ENCODE measurements around the gene C19orf81. TPM values are rescaled to one million over a fixed set of nuclear protein-coding genes. Genes with fewer than 3 reads are reported as not detected.

C19orf81 gene
- total RNA-seq, result 1 to 10 TPM in 7 of 9 donors, not detected in 2; 2.4 to 8.2 (median 6.4) TPM
- polyA plus RNA-seq, result 10 to 100 TPM in 1 of 3 donors, 1 to 10 TPM in 1, not detected in 1; 4.6 to 39.6 TPM
- long read RNA-seq, donor 1, partial matches to known transcripts, result 7 of 7 reads
- long read RNA-seq, donor 1, other reads (novel, unspliced or antisense), result 0 of 7 reads
- long read RNA-seq, donor 2, partial matches to known transcripts, result 49 of 49 reads
- long read RNA-seq, donor 2, other reads (novel, unspliced or antisense), result 0 of 49 reads
- long read RNA-seq, donor 3, partial matches to known transcripts, result 11 of 11 reads
- long read RNA-seq, donor 3, other reads (novel, unspliced or antisense), result 0 of 11 reads
- long read RNA-seq, donor 4, result 0 reads
- long read RNA-seq, donor 5, partial matches to known transcripts, result 0 of 5 reads
- long read RNA-seq, donor 5, other reads (novel, unspliced or antisense), result 5 of 5 reads
- long read RNA-seq, donor 6, result 0 reads
- long read RNA-seq, donor 7, partial matches to known transcripts, result 16 of 16 reads
- long read RNA-seq, donor 7, other reads (novel, unspliced or antisense), result 0 of 16 reads
- long read RNA-seq, donor 8, partial matches to known transcripts, result 14 of 14 reads
- long read RNA-seq, donor 8, other reads (novel, unspliced or antisense), result 0 of 14 reads
- long read RNA-seq, donor 9, partial matches to known transcripts, result 23 of 24 reads
- long read RNA-seq, donor 9, other reads (novel, unspliced or antisense), result 0 of 24 reads
- long read RNA-seq, donor 10, result 0 reads

DNA sequence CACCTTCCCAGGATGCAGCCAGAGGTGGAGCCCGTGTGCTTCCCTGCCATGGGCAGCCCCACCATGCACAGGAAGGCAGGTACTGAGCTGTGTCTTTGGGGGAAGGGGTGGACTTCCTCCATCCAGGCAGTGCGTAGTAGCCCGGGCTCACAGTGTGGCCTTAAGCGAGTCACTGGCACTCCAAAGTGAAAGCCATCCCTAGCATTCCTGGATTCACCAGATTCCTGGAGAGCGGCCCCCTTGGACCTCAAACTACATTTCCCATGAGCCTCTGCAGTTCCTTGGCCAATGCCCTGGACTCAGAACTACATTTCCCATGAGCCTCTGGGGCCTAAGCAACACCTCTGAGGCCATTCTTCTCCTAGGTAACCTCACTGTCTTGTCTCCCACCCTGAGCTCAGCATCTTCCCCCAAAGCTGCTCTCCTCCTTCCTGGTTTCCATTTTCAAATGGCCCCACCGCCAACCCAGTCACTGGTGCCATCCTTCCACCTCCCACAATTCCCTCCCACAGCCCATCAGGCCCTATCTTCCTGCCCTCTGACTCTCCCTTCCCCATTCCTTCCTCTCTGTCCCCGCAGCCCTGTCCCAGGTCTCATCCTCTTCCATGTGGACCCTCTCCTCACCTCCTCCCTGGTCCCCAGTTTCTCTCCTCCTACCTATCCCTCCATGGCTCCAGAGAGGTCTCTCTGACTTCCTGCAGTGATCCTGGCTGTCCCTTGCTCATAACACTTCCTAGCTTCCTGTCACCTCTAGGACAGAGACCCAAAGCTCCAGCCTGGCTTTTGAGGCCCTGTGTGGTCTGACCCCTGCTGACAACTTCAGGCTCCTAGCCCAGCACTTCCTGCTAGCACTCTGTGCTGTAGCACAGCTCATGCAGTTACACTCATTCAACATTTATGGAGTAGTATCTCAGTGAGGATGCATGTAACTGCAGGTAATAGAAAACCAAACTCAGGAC lies at the start of gene C19orf81:
C19orf81 (plus strand) TSS at position 13 of the 959 bp plus-strand sequence; CDS start at position 13, 0 bp downstream.
- no peak within 1 kb of the TSS for H3K4me3 ChIP-seq
- DNase-seq, result no peak
- no peaks in the 10 kb centered on the region for H3K4me1 ChIP-seq (replicated peaks in 1 of 2)
- TF ChIP-seq, protein P1, sequence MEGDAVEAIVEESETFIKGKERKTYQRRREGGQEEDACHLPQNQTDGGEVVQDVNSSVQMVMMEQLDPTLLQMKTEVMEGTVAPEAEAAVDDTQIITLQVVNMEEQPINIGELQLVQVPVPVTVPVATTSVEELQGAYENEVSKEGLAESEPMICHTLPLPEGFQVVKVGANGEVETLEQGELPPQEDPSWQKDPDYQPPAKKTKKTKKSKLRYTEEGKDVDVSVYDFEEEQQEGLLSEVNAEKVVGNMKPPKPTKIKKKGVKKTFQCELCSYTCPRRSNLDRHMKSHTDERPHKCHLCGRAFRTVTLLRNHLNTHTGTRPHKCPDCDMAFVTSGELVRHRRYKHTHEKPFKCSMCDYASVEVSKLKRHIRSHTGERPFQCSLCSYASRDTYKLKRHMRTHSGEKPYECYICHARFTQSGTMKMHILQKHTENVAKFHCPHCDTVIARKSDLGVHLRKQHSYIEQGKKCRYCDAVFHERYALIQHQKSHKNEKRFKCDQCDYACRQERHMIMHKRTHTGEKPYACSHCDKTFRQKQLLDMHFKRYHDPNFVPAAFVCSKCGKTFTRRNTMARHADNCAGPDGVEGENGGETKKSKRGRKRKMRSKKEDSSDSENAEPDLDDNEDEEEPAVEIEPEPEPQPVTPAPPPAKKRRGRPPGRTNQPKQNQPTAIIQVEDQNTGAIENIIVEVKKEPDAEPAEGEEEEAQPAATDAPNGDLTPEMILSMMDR (IDR thresholded peaks at IDR 0.05), result no peak
- no peak for TF ChIP-seq POLR2A (IDR thresholded peaks at IDR 0.05)
- 31 to 55% (median 34%) methylated on average over 4 to 7 of the region's 7 CpGs for WGBS, 4 donors
- intact Hi-C loops (cut with DNase I), result no loop called here
- H3K9me3 ChIP-seq (replicated peaks in 1 of 3), result no peaks in the 10 kb centered on the region
- H3K27ac ChIP-seq, result no peak within 1 kb of the TSS
- H3K27me3 ChIP-seq, result peaks cover 9% of the 10 kb centered on the region
- H3K36me3 ChIP-seq (replicated peaks in 1 of 2), result no peaks in the 10 kb centered on the region

DNA sequence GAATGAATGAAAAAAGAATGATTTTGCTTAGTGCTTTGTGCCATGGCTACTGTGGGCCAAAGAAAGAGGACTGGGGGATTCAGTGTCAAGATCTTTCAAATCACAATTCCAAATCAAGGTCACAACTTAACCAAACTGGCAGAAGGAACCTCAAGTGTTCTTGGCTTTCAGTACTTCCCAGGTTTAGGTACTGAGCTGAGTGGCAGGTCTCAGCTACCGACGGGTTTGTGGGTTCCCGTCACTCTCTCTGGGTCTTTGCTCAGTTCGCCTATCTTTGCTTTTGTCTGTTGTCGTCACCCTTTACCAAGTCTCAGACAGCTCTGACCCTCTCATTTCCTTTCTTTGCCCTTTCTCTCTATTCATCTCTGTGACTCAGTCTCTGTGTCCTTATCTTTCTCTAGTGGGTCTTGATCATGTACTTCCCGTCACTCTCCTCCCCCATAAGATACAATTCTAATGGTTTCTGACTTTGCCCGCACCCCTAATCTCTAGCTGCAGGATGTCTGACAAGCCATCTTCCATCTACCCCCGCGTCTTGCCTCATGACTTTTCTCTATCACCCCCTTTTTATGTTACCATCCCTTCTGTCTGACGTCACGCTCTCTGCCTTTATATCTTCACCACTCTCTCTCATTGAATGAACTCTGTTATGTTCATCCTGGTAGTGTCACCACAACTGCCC lies 47.7 kb upstream of the C19orf81 start:
- peaks cover 6% of the 10 kb centered on the region for H3K27me3 ChIP-seq
- no peaks in the 10 kb centered on the region for H3K36me3 ChIP-seq (replicated peaks in 1 of 2)
- H3K4me3 ChIP-seq, result no peak overlapping the region
- DNase-seq, result no peak
- H3K27ac ChIP-seq, result no peak overlapping the region
- H3K4me1 ChIP-seq (replicated peaks in 1 of 2), result no peaks in the 10 kb centered on the region
- intact Hi-C loops (cut with DNase I), result no loop called here
- TF ChIP-seq, protein P1 (IDR thresholded peaks at IDR 0.05), result no peak
- TF ChIP-seq POLR2A (IDR thresholded peaks at IDR 0.05), result no peak
- 65 to 72% (median 69%) methylated on average over 11 of the region's 11 CpGs for WGBS, 4 donors
- H3K9me3 ChIP-seq (replicated peaks in 1 of 3), result no peaks in the 10 kb centered on the region

DNA sequence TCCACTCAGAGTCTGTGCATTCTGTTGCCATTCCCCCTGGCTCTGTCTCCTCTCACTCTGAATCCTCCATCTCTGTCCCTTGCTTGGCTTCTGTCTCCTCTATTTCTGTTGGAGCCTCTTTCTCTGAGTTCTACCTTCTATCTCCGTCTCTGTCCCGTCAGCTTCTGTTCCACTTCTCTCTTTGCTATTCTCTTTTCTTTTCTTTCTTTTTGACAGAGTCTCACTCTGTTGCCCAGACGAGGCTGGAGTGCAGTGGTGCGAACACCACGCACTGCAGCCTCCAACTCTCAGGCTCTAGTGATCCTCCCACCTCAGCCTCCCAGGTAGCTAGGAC lies 47.2 kb upstream of the C19orf81 start:
- no peaks in the 10 kb centered on the region for H3K9me3 ChIP-seq (replicated peaks in 1 of 3)
- WGBS, 4 donors, result 69 to 83% (median 78%) methylated on average over 5 of the region's 5 CpGs
- DNase-seq, result no peak
- no peaks in the 10 kb centered on the region for H3K36me3 ChIP-seq (replicated peaks in 1 of 2)
- H3K4me1 ChIP-seq (replicated peaks in 1 of 2), result no peaks in the 10 kb centered on the region
- H3K27ac ChIP-seq, result no peak overlapping the region
- peaks cover 6% of the 10 kb centered on the region for H3K27me3 ChIP-seq
- H3K4me3 ChIP-seq, result no peak overlapping the region
- intact Hi-C loops (cut with DNase I), result no loop called here
- TF ChIP-seq, protein P1 (IDR thresholded peaks at IDR 0.05), result no peak
- no peak for TF ChIP-seq POLR2A (IDR thresholded peaks at IDR 0.05)

All from adrenal gland (tissue), 19 donors.